ENCODE measurements around the gene GTF2I. TPM values are rescaled to one million over a fixed set of nuclear protein-coding genes. Genes with fewer than 3 reads are reported as not detected.
"Not testable (repeated sequence)": the region's sequence is repeated elsewhere in the genome, so short reads cannot be mapped to it uniquely, and the experiment has no call there.

GTF2I gene
- total and polyA plus RNA-seq, 7 experiments from 2014 or later, result 51.1 to 177 (median 140) TPM

GRCh38 chr7:74765205-74765918 is 107.8 kb downstream of the GTF2I start:
- not testable (repeated sequence) for H3K4me3 Mint-ChIP-seq, H3K27ac Mint-ChIP-seq, H3K4me1 Mint-ChIP-seq

GRCh38 chr7:74766509-74766908 is 109.0 kb downstream of the GTF2I start:
- H3K27me3 ChIP-seq (ENCODE audit: control insufficient read depth in 2 of 2, insufficient read depth in 2 of 2, low read length in 2 of 2); H3K4me3 Mint-ChIP-seq; H3K36me3 Mint-ChIP-seq; H3K4me1 Mint-ChIP-seq; H3K9me3 Mint-ChIP-seq; ATAC-seq; POLR2A ChIA-PET; CTCF ChIA-PET; H3K9me3 ChIP-seq (ENCODE audit: control insufficient read depth in 2 of 3, low read length in 3 of 3); intact Hi-C loops (cut with micrococcal nuclease); DNase-seq; H3K4me3 ChIP-seq (ENCODE audit: low read length); H3K27ac ChIP-seq (ENCODE audit: low read depth, low read length); H3K27me3 Mint-ChIP-seq; H3K27ac Mint-ChIP-seq; H3K36me3 ChIP-seq (ENCODE audit: control insufficient read depth in 2 of 3, insufficient read depth in 3 of 3, low read length in 3 of 3); H3K4me1 ChIP-seq (ENCODE audit: control insufficient read depth in 2 of 2, insufficient read depth in 2 of 2, low read length in 2 of 2): not testable (repeated sequence)

More at GRCh38 chr7:74765205-74765918, 107.8 kb downstream of the GTF2I start:
- CTCF ChIA-PET; H3K36me3 ChIP-seq (ENCODE audit: control insufficient read depth in 2 of 3, insufficient read depth in 3 of 3, low read length in 3 of 3); H3K27me3 ChIP-seq (ENCODE audit: control insufficient read depth in 2 of 2, insufficient read depth in 2 of 2, low read length in 2 of 2); H3K27ac ChIP-seq (ENCODE audit: low read depth, low read length); DNase-seq; H3K36me3 Mint-ChIP-seq; H3K4me3 ChIP-seq (ENCODE audit: low read length); H3K4me1 ChIP-seq (ENCODE audit: control insufficient read depth in 2 of 2, insufficient read depth in 2 of 2, low read length in 2 of 2); POLR2A ChIA-PET; intact Hi-C loops (cut with micrococcal nuclease); H3K27me3 Mint-ChIP-seq; H3K9me3 Mint-ChIP-seq; H3K9me3 ChIP-seq (ENCODE audit: control insufficient read depth in 2 of 3, low read length in 3 of 3): not testable (repeated sequence)
- ATAC-seq, result peak; percentile 84

- intact Hi-C loops (cut with micrococcal nuclease); DNase-seq; H3K27ac ChIP-seq (ENCODE audit: low read depth, low read length); H3K4me1 ChIP-seq (ENCODE audit: control insufficient read depth in 2 of 2, insufficient read depth in 2 of 2, low read length in 2 of 2); H3K36me3 ChIP-seq (ENCODE audit: control insufficient read depth in 2 of 3, insufficient read depth in 3 of 3, low read length in 3 of 3); H3K27me3 Mint-ChIP-seq; H3K27me3 ChIP-seq (ENCODE audit: control insufficient read depth in 2 of 2, insufficient read depth in 2 of 2, low read length in 2 of 2); H3K9me3 ChIP-seq (ENCODE audit: control insufficient read depth in 2 of 3, low read length in 3 of 3); H3K36me3 Mint-ChIP-seq; H3K4me3 Mint-ChIP-seq; H3K4me1 Mint-ChIP-seq; H3K4me3 ChIP-seq (ENCODE audit: low read length); H3K9me3 Mint-ChIP-seq; CTCF ChIA-PET; POLR2A ChIA-PET; H3K27ac Mint-ChIP-seq; ATAC-seq: not testable (repeated sequence)
Observed at GRCh38 chr7:74766991-74767390, 109.5 kb downstream of the GTF2I start.

GRCh38 chr7:74770062-74770461 is 112.5 kb downstream of the GTF2I start:
- ATAC-seq; H3K27ac ChIP-seq (ENCODE audit: low read depth, low read length); H3K4me3 Mint-ChIP-seq; CTCF ChIA-PET; H3K27ac Mint-ChIP-seq; intact Hi-C loops (cut with micrococcal nuclease); H3K4me1 Mint-ChIP-seq; H3K4me3 ChIP-seq (ENCODE audit: low read length); H3K36me3 Mint-ChIP-seq; H3K9me3 Mint-ChIP-seq; H3K4me1 ChIP-seq (ENCODE audit: control insufficient read depth in 2 of 2, insufficient read depth in 2 of 2, low read length in 2 of 2); H3K36me3 ChIP-seq (ENCODE audit: control insufficient read depth in 2 of 3, insufficient read depth in 3 of 3, low read length in 3 of 3); H3K27me3 Mint-ChIP-seq; DNase-seq; H3K27me3 ChIP-seq (ENCODE audit: control insufficient read depth in 2 of 2, insufficient read depth in 2 of 2, low read length in 2 of 2); POLR2A ChIA-PET; H3K9me3 ChIP-seq (ENCODE audit: control insufficient read depth in 2 of 3, low read length in 3 of 3): not testable (repeated sequence)

GRCh38 chr7:74772093-74772492 is 114.6 kb downstream of the GTF2I start:
- H3K27ac ChIP-seq (ENCODE audit: low read depth, low read length); POLR2A ChIA-PET; H3K4me3 ChIP-seq (ENCODE audit: low read length); CTCF ChIA-PET; H3K4me1 Mint-ChIP-seq; H3K9me3 Mint-ChIP-seq; H3K27me3 Mint-ChIP-seq; H3K27ac Mint-ChIP-seq; H3K27me3 ChIP-seq (ENCODE audit: control insufficient read depth in 2 of 2, insufficient read depth in 2 of 2, low read length in 2 of 2); H3K36me3 ChIP-seq (ENCODE audit: control insufficient read depth in 2 of 3, insufficient read depth in 3 of 3, low read length in 3 of 3); H3K4me1 ChIP-seq (ENCODE audit: control insufficient read depth in 2 of 2, insufficient read depth in 2 of 2, low read length in 2 of 2); H3K9me3 ChIP-seq (ENCODE audit: control insufficient read depth in 2 of 3, low read length in 3 of 3); DNase-seq; intact Hi-C loops (cut with micrococcal nuclease); ATAC-seq; H3K36me3 Mint-ChIP-seq; H3K4me3 Mint-ChIP-seq: not testable (repeated sequence)

GRCh38 chr7:74773760-74774750 is 116.5 kb downstream of the GTF2I start, which contains the start of gene NCF1:
Gene NCF1, plus strand, starts transcription at chr7:74774011. Its CDS starts 21 bp downstream, at chr7:74774032.
- H3K36me3 ChIP-seq (ENCODE audit: control insufficient read depth in 2 of 3, insufficient read depth in 3 of 3, low read length in 3 of 3); CTCF ChIA-PET; H3K27ac Mint-ChIP-seq; H3K4me3 Mint-ChIP-seq; H3K9me3 Mint-ChIP-seq; H3K27ac ChIP-seq (ENCODE audit: low read depth, low read length); H3K27me3 Mint-ChIP-seq; H3K4me1 Mint-ChIP-seq; H3K4me1 ChIP-seq (ENCODE audit: control insufficient read depth in 2 of 2, insufficient read depth in 2 of 2, low read length in 2 of 2); H3K9me3 ChIP-seq (ENCODE audit: control insufficient read depth in 2 of 3, low read length in 3 of 3); H3K4me3 ChIP-seq (ENCODE audit: low read length); DNase-seq; POLR2A ChIA-PET; H3K27me3 ChIP-seq (ENCODE audit: control insufficient read depth in 2 of 2, insufficient read depth in 2 of 2, low read length in 2 of 2); H3K36me3 Mint-ChIP-seq; intact Hi-C loops (cut with micrococcal nuclease): not testable (repeated sequence)
- peak; percentile 88 for ATAC-seq

GRCh38 chr7:74775111-74775510 is 117.6 kb downstream of the GTF2I start:
- H3K4me3 ChIP-seq (ENCODE audit: low read length); CTCF ChIA-PET; ATAC-seq; H3K4me1 Mint-ChIP-seq; POLR2A ChIA-PET; H3K27me3 Mint-ChIP-seq; H3K4me3 Mint-ChIP-seq; intact Hi-C loops (cut with micrococcal nuclease); H3K4me1 ChIP-seq (ENCODE audit: control insufficient read depth in 2 of 2, insufficient read depth in 2 of 2, low read length in 2 of 2); H3K36me3 Mint-ChIP-seq; H3K9me3 ChIP-seq (ENCODE audit: control insufficient read depth in 2 of 3, low read length in 3 of 3); DNase-seq; H3K36me3 ChIP-seq (ENCODE audit: control insufficient read depth in 2 of 3, insufficient read depth in 3 of 3, low read length in 3 of 3); H3K27ac ChIP-seq (ENCODE audit: low read depth, low read length); H3K27me3 ChIP-seq (ENCODE audit: control insufficient read depth in 2 of 2, insufficient read depth in 2 of 2, low read length in 2 of 2); H3K9me3 Mint-ChIP-seq; H3K27ac Mint-ChIP-seq: not testable (repeated sequence)

Data from naive thymus-derived CD4-positive, alpha-beta T cell (primary cell).